Endometrial microvascular endothelial cells (primary cell): Measurements from ENCODE around the gene KLKB1. TPM values are rescaled to one million over a fixed set of nuclear protein-coding genes. Genes with fewer than 3 reads are reported as not detected.
"Not testable (repeated sequence)": the region's sequence is repeated elsewhere in the genome, so short reads cannot be mapped to it uniquely, and the experiment has no call there.

ENCODE experiments used
- in situ Hi-C: cut with HindIII; loops from 2 replicates; pipeline ENCODE4 v1.10.0; 2017; ENCODE audit warnings: low sequenced_read_pairs, low pct_unique_long_range_greater_than_20kb; ENCODE audit errors: inconsistent ontology term
- total RNA-seq: library from RNA; depleted of rRNA; stranded (reverse); fragments of >200 nt; gene quantifications from one replicate; pipeline ENCODE4 v1.2.3, GENCODE V29; 2015; ENCODE audit errors: inconsistent ontology term

Gene KLKB1
- total RNA-seq, 1 donor from 2014 or later: not detected

- in situ Hi-C loops: no loop called here
Observed at GRCh38 chr4:186221624-186222023, 5.7 kb upstream of the KLKB1 start.

- in situ Hi-C loops: no loop called here
Observed at GRCh38 chr4:186225848-186226247, 1.5 kb upstream of the KLKB1 start.

DNA sequence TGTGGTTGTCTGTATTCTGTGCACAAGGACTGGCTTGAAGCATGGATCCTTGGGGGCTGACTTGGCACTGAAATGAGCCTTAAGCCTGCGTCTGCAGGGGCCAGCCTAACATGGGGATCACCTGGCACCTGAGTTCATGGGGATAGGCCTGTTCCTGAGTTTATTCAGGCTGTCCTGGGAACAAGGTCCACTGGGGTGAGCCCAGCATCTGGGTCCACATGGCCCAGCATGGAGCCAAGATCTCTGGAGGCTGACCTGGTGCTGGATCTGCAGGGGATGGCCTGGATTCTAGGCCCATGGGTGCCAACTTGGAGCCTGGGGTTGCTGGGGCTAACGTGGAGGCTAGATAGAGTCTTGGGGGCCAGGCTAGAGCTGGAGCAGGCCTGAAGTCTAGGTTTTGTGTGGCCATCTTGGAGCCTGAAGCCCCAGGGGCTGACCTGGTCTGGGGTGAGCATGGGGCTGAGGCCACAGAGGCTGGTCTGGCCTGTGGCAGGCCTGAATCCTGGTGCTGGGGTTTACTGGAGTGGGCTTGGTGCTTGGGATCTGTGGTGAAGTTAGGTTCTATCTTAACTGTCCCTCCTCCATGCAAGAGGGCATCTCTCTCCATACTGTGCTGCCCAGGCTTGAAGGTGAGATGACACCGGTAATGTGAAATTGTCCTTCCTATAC is 652 bp upstream of the KLKB1 start:
- in situ Hi-C loops: no loop called here

DNA sequence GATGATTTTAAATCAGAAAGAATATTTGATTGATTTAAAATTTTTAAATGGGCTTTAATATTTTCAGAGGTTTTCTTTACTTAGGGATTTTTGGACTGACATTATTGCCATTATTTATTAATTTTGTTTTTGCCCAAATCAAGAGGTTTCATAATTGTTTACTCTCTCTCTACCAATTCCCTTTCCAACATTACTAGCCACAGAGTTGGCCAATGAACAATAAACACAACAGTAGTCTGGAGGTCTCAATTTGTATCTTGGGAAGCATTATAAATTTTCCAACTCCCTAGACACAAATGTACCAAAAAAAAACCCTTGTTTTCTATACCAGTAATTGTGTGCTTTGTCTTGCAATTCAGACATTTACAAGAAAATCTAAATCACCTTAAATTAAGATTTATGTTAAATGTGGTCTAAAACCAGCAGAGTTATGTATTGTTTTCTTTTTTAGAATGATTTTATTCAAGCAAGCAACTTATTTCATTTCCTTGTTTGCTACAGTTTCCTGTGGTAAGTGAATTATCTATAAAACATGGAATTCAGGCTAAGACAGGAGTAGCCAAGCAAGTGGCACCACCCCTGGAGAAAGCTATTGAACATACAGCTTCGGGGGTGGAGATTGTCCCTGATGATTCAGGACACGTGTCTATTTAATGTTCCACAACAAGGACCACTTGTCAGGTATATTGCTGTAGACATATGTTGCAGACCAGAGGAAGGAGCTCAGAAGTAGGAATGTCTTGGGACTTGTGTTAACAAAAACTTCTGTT is 622 bp downstream of the KLKB1 start:
- in situ Hi-C loops: no loop called here

GRCh38 chr4:186228514-186228894 is 1.2 kb downstream of the KLKB1 start:
- in situ Hi-C loops: no loop called here

GRCh38 chr4:186234367-186234766 is 7.1 kb downstream of the KLKB1 start:
- in situ Hi-C loops: no loop called here

- in situ Hi-C loops: no loop called here
Observed at GRCh38 chr4:186236126-186236525, 8.8 kb downstream of the KLKB1 start.

GRCh38 chr4:186240452-186240847 is 13.1 kb downstream of the KLKB1 start:
- in situ Hi-C loops: no loop called here

- in situ Hi-C loops: no loop called here
Observed at GRCh38 chr4:186240848-186241491, 13.7 kb downstream of the KLKB1 start.

DNA sequence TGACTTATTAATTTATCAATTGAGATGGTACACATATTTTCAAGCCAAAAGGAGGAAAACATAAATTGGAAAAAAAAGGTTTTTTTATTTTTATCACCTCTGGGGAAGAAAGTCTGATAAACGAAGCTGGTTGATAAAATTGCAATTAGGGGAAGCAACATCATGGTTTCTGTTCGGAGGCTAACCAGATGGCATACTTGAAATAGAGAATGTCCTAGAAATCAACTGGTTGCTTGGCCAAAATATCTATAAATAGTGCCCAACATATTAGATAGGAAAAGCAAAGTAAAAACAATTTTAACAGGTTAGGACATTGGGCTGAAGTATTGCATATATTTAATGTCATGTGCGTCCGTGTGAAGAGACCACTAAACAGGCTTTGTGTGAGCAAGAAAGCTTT is 14.3 kb downstream of the KLKB1 start:
- in situ Hi-C loops: no loop called here

- in situ Hi-C loops: not testable (repeated sequence)
Observed at GRCh38 chr4:186242031-186242430, 14.7 kb downstream of the KLKB1 start.

DNA sequence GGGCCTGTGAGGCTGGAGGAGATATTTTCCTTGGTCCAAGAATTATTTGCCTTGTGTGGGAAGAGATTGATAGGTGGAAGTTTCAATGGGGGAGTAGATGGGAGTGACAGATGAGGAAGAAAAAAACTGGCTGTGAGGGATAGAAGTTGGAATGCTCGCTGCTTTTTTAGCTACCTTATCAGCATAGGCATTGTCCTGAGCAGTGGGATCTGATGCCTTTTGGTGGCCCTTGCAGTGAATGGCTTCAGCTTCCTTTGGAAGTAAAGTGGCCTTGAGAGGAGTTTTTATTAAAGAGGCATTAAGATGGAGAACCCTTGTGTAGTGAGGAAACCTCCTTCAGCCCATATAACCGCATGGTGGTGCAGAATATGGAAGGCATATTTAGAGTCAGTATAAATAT is 16.0 kb downstream of the KLKB1 start:
- in situ Hi-C loops: no loop called here

- in situ Hi-C loops: no loop called here
Observed at GRCh38 chr4:186244835-186245234, 17.5 kb downstream of the KLKB1 start.

GRCh38 chr4:186247062-186247752 is 19.9 kb downstream of the KLKB1 start:
- in situ Hi-C loops: not testable (repeated sequence)

DNA sequence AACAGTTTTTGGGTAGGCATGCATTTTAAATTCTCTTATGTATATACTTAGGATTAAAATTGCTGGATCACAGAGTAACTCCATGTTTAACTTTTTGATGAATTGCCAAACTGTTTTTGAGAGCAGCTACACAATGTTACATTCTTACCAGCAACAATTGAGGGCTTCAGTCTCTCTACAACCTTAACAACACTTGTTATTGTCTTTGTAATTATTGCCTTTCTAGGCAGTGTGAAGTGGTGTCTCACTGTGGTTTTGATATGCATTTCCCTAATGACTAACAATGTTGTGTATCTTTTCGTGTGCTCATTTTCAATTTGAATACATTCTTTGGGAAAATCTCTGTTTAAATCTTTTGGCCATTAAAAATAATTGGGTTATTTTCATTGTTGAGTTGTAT is 21.3 kb downstream of the KLKB1 start:
- in situ Hi-C loops: no loop called here

DNA sequence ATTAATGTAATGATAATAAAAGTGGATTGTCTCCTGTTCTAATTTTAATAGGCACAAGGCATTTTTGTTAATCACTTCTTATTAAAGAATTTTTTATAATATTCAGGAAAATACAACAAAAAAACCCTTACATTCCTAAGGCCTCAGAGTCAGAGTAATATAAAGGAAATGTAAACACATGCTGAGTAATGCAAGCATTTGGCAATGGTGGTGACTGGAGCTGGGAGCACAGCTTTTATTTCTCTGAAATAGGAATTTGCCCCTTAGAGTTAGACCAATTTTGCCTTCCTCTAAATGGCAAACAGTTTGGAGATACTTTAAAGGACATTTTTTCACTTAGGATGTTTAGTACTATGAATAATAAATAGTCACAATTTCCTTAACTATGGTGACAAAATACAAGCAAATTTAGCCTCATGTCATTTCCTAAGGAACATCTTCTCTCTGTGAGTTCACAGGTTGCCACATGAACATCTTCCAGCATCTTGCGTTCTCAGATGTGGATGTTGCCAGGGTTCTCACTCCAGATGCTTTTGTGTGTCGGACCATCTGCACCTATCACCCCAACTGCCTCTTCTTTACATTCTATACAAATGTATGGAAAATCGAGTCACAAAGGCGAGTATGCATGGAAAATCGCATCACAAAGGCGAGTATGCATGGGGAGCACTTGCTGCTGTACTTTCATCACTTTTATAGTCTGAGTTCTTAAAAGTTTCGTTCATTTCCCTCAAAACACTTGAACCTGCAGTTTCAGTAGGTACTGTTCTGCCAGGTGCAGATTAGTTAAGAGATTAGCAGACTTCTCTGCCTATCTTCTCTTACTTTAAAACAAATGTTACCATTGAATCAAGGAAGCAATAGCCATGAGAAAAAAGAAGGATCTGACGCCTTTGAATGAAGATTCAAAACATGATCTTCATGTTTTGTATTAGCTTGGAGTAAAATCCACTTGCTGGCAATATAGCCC is 22.8 kb downstream of the KLKB1 start:
- in situ Hi-C loops: no loop called here

DNA sequence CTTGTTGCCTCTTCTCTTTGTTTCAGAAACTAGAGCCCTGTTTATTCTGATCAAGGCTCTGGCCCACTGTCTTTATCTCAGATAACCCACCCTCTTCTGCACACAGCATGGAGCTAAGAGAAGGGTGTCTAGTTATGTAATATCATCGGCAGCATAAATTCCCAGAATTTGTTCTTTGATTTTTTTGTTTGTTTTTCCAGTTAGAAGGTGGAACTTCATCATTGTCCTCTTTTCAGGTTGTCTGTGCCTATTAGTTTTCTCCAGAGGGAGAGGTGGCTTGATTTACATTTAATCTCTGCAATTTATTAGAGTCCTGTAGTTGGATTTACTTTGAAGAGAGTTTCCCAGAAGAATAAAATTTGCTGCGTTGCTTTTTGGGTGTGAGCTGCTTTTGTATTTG is 23.5 kb downstream of the KLKB1 start:
- in situ Hi-C loops: no loop called here

- in situ Hi-C loops: no loop called here
Observed at GRCh38 chr4:186255122-186255521, 27.8 kb downstream of the KLKB1 start.
